Amniotic epithelial cell (primary cell): ENCODE measurements around the gene NUP155.
"Not testable (repeated sequence)": the region's sequence is repeated elsewhere in the genome, so short reads cannot be mapped to it uniquely, and the experiment has no call there.

ENCODE experiments used
- DNase-seq: peaks from one replicate; pipeline ENCODE4 v3.0.0-alpha.2; 2010; ENCODE audit warnings: low read depth

The NUP155 gene

DNA sequence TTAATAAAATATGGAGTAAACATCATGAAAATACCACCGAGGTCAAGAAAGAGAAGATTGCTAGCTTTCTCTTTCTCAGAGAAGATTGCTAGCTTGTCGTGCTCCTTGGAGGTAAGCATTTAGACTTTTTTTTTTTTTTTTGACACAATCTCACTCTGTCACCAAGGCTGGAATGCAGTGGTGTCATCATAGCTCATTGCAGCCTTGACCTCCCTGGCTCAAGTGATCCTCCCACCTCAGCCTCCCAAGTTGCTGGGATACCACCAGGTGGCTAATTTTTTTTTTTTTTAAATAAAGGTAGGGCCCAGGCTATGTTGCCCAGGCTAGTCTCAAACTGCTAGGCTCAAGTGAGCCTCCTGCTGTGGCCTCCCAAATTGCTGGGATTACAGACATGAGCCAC lies 95.4 kb downstream of the NUP155 start:
- no peak for DNase-seq

DNA sequence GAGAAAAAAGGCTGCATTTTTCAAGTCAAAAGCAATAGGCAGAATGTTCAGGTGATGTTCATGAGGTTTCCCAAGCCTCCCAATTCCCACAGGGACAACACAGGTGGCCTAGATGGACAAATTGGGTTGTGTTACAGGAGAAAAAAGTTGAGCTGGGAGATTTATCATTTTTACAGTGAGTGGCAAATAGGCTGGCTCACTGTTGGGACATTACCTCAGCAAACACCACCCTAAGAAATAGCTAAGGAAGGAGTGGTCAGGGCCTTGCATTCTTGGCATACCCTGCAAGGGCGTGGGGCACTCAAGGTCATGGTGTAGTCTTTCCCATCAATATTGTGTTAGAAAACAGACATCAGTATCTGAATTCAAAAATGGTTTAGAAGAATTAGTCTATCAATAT lies 98.4 kb downstream of the NUP155 start:
- DNase-seq, result peak; percentile 37

DNA sequence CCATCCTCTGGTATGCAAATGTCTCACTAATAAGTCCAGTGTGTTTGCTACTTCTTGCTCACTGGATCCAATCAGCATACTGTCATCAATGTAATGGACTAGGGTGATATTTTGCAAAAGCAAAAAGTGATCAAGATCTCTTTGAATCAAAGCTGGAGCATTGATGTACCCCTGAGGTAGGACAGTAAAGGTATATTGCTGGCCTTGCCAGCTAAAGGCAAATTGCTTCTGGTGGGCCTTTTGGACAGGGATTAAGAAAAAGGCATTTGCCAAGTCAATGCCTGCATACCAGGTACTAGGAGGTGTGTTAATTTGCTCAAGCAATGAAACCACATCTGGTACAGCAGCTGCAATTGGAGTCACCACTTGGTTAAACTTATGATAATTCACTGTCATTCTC lies 102.8 kb downstream of the NUP155 start:
- DNase-seq, result not testable (repeated sequence)

DNA sequence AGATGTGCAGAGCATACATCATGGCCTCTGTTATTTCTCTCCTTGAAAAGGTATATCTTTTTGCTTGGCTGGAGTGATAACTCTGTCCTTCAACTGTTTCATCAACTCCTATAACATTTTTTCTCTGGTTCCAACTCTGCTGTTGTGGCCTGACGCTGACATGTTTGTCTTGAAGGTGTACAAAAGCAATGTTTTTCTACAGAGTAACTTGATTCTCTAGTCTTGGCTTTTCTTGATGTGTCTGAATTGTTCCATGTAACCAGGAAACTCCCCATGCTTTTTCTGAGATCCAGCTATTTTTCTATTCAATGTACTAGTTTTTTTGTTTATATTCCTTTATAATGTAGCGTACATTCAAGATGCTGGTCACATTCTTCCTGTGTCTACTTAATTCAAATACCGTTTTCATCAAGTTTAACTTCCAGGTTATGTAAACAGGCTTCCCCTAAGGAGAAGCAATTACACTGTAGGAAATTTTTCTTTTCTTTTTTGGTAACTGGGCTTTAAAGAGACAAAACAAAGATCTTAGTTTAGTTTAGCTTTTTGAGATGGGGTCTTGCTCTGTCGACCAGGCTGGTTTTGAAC lies 115.0 kb downstream of the NUP155 start:
- no peak for DNase-seq

DNA sequence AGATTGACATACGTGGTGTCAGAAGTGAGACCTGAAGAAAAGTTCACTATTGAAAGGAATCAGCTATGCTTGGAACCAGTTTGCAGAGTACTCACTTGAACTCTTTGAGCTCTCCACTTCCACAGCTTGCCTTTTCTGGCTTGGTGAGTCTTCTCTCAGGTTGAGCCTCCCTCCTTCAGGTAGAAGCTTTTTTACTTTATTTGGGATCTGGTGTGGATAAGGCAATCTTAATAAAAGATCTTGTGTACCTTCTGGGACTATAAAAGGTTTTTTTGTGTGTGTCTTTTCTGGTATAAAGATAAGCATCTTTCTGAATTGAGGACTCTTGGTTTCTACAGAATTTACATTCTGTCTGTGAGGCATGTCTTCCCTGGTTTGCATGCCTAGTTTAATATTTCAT lies 116.3 kb downstream of the NUP155 start:
- DNase-seq, result no peak

DNA sequence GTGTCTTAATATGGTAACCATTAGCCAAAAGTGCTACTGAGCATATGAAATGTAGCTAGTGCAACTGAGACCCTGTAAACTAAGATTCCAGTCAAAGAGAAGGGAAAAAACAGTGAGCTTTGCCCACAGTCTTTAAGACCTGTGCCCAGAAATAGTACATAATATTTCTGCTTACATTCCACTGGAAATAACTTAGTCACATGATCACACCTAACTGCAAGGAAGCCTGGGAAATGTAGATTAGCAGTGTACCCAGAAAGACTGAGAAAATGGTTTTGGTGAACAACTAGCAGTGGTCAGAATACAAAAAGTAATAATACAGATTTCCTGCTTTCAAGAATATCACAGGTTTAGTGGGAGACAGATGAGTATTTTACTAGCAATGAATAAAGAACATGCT lies 119.2 kb downstream of the NUP155 start:
- DNase-seq, result peak; percentile 5

DNA sequence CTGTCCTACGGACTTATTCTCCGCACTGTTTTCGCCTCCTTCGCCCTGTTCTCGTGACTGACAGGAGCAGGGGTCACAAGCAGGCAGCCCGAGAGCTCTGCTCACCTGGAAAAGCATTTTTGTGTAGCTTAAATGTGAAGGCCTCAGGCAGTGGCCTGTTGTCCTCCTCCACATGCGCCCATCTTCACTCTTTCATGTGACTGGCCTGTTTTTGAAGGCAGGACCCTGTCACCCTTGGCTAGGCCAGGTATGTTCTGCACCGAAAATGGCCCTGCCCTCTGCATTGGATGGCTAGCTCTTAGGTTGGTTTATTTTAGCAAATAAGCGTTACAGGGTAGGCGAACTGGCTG lies 121.1 kb downstream of the NUP155 start:
- no peak for DNase-seq

DNA sequence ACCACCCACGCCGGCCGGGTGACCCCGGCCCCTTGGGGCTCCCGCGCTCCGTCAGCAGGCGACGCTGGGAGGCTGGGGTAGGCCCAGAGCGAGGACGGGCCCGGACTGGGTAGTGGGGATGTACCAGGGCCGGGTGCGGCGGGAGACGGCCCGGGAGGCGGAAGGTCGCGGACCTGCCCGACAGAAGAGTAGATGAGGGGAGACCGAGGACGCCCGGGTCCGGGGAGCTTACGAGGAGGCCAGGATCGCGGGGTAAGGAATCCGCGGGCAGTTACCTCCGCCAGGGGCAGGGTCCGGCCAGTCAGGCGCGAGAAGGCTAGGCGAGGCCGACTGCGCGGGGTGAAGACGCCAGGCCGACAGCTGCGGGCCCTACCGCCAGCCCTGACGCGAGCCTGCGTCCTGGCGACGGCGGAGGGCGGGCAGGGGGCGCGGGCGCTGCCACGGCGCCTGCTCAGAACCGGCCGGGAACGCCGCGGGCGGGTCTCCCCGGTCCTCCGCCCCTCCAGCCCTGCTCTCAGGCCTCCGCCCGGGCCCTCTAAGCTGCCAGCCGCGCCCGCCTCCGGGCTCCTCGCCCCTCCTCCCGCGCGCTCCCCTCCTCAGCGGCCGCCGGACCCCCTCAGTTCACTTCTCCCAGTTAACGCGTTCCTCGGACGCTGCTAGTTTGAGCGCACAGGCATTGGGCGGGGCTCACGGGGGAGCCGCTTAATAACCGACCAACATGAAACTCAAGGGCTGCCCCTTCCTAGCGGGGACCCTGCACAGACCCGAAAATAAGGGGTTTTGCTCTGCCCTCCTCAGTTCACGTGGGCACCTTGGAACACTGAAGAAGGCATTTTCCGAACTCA lies 121.7 kb downstream of the NUP155 start, which contains the start of gene CPLANE1:
Gene CPLANE1 (minus strand): TSS at position 407 of the 845 bp plus-strand sequence. CDS start 1,678 bp downstream, outside the sequence.
- DNase-seq, result peak; percentile 72

DNA sequence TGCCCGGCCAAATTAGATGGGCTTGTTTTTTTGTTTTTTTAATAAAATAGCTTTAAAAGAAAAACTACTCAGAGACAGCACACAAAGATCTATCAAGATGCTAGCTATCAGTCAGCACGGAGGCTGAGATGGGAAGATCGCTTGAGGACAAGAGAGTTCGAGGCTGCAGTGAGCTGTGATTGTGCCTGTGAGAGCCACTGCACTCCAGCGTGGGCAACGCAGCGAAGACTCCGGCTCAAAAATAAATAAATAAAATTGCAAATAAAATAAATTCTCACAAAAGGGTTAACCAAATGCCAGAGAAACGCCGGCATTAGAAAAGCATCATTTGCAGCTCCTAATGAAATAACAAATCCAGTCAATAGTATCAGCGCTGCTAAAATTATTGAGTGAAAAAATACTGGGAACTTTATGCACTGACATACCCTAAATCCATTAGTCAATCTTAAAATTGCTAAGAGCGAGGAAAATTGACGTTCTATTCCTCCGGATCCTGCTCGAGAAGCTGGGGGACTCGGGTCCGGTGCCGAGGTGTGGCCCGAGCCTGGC lies 122.4 kb downstream of the NUP155 start:
- DNase-seq, result peak; percentile 13

DNA sequence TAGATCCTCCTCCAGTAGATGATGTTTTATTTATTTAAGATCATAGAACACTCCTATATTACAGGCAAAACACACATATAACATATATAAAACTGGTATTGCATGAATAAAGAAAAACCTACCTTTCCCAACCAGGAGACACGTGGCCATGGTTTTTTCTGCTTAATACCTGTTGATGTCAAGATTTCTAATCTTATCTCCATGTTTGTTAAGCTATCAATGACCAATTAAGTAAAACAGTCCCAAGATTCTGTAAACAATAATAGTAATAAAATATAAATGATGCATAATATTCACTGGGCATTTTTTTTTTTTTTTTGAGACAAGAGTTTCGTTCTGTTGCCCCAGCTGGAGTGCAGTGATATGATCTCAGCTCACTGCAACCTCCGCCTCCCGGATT lies 123.4 kb downstream of the NUP155 start:
- no peak for DNase-seq

DNA sequence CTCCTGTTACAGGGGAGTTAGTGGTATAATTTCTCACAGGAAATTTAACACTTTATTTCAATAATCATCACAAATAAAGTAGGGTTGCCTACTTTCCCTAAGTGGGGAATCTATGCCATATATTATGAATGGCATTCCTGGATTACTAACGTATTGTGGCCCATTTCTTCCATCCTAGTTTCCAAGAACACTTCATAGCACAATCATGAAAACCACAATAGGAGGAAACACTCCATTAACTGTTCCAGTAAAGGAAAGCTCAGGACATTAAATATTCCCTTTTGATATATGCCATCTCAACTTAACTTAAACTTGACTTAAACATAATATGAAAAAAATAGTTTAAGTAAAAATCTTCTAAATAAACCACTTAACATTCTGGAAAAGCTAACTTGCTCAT lies 123.9 kb downstream of the NUP155 start:
- peak; percentile 14 for DNase-seq
